Amygdala (tissue), 56 donors: Measurements from ENCODE around the gene C1orf210.

Experiments
- DNase-seq, 56 donors: peaks; one replicate each; lab custom pipeline; 2025; lab: John Stamatoyannopoulos, UW

The C1orf210 gene

DNA sequence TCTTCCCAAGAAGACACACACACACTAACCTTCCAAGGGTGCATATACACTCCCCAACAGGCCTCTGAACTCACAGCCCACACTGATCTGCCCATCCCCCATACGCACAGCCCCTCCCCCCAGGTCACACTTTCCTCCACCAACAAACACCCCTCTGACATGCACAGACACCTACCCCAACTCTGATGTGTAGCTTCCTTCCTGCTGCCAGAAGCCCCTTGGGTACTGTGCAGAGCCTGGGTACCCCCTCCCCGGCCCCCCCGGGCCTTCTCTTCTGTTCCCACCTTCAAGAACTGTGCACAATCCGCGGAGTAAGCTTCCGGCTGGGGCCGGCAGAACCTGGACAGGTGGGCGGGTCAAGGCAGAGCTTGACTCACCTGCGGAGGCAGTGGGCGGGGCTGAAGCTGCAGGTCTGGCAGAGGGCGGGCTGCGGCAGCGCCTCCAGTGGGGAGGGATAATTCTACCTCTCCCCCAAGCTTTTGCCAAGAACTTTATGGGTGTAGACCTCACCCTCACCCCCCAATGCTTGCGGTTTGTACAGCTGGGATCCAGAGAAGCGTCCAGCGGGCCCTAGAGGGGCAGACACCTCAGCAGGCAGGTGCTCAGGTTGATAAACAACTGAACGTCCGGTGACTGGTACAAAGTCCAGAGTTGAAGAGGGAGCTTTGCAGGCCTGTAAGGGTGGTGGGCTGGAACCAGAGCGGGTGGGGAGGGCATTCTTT is at the start of gene C1orf210:
C1orf210 (minus strand) TSS at position 313 of the 722 bp plus-strand sequence. CDS start 2,311 bp downstream, outside the sequence.
- no peak for DNase-seq

DNA sequence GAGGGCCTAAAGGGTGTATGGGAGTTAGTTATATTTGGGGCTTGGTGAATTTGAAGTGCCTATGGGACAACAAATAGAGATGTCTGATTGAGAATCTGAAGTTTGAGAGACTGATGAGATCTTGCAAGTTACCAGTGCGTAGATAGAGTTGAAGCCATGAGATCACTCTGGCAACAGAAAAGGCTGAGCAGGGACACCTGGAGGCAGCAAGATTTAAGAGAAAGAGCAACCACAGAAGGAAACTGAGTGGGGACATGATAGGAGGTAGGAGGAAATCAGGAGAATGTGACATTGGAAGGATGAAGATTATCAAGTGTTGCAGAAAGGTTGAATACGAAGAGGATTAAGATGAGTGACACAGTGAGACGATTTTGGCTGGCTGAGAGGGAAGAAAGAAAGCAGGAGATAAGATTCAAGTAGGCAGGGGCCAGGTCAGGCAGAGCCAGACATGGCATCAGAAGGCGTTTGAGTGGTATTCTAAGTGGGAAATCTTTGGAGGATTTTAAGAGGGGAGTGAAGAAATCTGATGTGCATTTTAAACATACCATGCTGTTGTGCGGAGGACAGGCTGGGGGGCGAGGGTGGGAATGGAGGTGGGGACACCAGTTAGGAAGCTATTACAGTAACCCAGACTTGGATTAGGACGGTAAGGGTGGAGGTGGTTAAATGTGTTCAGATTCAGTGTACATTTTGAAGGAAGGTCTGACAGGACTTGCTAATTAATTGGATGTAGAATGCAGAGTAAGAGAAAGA is 49.2 kb upstream of the C1orf210 start:
- no peak for DNase-seq

DNA sequence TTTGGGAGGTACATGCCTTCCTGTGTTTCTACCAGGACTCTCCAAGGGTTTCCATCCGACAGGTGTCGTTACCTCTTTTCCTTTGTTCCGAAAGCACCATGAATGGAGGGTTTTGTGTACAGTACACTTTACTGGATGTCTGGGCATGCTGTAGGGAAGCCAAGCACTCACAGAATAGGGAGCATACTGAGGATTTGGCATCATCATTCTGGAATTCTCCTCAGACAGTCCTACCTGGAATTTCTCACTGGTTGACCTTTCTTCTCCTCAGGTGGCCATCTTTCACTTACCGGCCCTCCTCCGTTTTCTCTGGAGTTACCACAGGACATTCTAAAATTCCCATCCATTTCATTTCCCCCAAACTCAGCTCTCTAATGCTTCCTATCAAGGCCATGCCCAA is 46.3 kb upstream of the C1orf210 start:
- no peak for DNase-seq

DNA sequence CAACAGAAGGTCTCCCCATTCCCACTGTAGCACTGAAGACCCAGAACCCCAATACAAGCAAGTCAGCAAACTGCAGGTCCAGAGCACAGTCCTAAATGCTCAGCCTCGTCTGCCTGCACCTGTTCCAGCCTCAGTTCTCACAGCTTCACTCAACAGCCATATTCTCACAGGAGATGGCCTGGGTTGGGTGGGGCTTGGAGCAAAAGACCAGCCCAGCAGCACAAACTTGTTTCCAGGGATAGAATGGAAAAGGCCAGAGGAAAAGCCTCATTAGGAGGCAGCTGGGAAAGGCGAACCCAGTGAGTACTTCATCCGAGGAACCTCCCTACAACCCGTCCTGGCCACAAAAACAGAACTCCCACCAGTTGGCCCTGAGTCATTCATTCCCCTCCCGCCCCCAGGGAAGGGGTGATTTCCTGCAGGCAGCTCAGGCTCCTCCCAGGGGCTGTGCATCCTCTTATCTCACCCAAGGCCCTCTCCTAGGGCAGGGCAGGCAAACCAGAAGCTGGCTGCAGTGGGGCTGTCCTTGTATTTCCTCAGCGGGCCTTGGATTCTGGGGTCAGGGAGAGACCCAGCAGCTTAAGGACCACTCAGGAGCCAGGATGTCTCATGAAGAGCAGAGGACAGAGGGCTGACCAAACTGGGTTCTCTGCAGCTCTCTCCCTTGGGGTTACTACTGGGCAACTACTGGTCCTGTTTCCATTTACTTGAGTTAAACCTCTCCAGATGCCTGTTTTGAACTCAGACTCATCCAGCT is 44.8 kb upstream of the C1orf210 start:
- no peak for DNase-seq

DNA sequence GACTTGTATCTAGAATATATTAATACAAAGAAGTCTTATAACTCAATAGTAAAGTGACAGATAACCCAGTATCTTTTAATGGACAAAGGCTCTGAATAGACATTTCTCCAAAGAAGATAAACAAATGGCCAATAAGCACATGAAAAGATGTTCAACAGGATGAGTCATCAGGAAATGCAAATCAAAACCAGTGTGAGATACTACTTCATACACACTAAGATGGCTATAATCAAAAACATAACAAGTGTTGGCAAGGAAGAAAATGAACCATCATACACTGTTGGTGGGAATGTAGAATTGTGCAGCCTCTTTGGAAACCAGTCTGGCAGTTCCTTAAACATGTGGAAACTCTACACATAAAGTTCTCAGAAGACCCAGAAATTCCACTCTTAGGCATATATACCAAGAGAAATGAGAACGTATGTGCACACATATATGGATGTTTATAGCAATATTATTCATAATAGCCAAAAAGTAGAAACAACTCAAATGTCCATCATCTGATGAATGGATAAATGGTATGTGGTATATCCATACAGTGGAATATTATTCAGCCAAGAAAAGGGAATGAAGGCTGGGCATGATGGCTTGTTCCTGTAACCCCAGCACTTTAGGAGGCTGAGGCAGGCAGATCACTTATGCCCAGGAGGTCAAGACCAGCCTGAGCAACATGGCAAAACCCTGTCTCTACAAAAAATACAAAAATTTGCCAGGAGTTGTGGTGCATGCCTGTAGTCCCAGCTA is 42.3 kb upstream of the C1orf210 start:
- DNase-seq, result no peak

DNA sequence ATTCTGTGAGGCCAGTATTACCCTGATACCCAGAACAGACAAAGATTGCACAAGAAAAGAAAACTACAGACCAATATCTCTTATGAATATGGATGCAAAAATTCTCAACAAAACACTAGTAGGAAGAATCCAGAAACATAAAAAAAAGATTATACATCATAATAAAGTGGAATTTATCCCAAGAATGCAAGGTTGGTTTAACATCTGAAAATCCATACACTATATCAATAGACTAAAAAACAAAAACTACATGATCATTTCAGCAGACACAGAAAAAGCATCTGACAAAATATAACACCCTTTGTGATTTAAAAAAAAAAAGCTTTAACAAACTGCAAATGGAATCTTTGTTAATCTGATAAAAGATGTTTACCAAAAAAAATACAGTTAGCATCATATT is 40.0 kb upstream of the C1orf210 start:
- DNase-seq, result no peak

DNA sequence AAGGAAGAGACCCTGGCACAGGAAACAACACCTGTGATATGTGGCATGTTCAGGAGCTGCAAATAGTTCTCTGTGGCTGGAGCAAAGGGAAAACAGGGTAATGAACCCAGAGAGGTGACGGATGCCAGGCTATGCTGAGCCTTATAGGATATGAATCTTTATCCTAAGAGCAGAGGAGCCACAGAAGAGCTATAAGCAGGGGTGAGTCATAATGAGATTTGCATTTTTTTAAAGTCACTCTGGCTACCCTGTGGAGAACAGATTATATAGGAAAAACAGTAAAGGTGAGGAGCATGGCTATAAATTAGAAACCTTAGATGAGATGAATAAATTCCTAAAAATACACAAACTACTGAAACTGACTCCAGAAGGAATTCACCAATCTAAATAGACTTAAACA is 39.4 kb upstream of the C1orf210 start:
- DNase-seq, result no peak

DNA sequence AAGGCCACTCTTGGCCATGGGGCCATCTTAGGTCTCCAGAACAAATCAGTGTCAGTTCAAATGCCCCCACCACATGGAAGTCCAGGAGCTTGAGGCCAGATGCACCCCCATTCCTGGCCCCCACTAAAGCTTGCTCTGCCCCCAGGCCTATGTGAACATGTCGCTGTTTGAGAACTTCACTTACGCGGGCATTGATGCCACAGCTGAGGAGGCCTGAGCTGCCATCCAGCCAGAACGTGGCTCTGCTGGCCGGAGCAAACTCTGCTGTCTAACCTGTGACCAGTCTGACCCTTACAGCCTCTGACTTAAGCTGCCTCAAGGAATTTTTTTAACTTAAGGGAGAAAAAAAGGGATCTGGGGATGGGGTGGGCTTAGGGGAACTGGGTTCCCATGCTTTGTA is 37.1 kb upstream of the C1orf210 start:
- no peak for DNase-seq

DNA sequence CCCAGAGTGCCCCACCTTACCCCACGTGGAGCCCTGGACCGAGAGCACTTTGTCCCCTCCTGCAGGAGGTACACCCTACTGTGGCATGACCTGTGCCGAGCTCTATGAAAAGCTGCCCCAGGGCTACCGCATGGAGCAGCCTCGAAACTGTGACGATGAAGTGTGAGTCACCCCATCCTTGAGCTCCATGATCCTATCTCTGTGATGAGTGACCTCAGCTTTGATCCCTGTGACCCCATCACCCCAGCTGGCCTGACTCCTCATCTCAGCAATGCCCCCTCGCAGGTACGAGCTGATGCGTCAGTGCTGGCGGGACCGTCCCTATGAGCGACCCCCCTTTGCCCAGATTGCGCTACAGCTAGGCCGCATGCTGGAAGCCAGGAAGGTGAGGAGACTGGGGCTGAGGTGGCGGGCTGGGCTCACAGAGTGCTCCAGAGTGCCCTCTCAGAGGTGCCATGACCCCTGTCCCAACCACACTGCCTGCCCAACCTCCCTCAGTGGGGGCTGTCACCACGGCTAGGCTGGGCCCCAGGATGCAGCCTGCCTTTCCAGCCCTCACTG is 36.0 kb upstream of the C1orf210 start:
- DNase-seq, result no peak

DNA sequence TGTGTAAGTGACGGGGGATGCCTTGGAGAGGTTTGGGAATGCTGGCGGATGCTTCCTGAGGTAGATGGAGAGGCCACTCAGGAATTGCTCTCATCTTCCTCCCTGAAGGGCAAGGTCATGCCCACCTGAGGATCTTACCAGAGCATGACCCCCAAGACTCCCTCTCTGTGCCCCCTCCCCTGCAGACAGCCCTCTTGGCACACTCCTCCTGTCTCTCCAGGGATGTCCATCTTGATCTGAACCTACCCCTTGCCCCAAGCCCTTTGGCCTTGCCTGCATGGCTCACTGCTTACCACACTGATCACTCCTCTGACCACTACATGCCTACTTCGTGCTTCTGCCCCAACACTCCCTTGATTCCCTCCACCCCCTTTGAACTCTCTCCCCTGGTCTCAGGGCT is 34.4 kb upstream of the C1orf210 start:
- no peak for DNase-seq

DNA sequence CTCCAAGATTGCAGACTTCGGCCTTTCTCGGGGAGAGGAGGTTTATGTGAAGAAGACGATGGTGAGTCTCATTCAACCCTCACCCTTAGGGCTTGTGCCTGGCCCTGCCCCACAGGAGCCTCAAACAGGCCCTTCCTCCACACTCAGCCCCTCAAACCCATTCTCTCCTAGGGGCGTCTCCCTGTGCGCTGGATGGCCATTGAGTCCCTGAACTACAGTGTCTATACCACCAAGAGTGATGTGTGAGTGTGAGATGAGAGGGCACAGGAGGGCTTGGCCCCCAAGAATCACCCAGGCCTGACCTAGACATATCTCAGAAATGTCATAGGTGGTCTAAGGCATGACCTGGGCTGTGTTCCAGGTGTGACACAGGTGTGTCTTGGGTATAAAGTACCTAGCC is 33.9 kb upstream of the C1orf210 start:
- DNase-seq, result no peak

DNA sequence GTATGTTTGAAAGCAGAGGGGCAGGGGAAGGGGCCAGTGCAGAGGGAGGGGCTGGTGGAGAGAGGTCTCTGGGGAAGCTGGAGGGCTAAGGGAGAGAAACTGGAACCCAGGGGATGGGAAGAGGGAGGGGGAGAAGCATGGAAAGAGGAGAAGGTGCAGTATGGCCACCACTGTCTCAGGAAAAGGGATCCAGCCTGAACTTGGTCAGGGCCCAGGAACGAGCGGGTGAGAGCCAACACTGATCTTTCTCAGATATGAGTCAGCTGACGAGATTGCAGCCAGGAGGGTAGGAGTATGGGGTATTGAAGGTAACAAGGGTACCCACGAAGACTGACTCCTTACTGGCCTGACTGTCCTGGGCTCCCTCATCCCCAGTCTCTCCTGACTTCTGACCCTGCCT is 33.5 kb upstream of the C1orf210 start:
- DNase-seq, result no peak

DNA sequence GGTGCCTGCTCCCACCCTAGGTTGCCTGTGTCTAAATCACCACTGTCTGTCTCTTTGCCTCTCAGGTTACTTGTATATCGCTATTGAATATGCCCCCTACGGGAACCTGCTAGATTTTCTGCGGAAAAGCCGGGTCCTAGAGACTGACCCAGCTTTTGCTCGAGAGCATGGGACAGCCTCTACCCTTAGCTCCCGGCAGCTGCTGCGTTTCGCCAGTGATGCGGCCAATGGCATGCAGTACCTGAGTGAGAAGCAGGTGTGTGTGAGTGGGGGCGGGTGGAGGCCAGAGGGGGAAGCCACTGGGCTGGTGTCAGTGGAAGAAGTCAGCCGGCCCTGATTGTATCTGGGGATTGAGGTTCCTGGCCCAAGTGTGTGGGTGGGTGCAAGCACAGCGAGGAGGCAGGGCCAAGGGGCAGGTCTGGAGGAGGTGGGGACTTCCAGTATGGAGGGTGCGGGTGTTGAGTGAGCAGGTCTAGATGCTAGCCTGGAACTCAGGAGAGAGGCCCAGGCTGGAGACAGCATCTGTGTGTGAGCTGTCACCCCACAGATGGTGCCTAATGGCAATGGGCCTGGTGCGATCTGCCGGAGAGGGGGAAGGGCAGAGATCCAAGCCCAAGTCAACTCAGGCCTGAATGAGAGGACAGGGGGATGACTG is 32.6 kb upstream of the C1orf210 start:
- peak in 44 of 56 donors; percentile 9 to 87 (median 55) for DNase-seq

DNA sequence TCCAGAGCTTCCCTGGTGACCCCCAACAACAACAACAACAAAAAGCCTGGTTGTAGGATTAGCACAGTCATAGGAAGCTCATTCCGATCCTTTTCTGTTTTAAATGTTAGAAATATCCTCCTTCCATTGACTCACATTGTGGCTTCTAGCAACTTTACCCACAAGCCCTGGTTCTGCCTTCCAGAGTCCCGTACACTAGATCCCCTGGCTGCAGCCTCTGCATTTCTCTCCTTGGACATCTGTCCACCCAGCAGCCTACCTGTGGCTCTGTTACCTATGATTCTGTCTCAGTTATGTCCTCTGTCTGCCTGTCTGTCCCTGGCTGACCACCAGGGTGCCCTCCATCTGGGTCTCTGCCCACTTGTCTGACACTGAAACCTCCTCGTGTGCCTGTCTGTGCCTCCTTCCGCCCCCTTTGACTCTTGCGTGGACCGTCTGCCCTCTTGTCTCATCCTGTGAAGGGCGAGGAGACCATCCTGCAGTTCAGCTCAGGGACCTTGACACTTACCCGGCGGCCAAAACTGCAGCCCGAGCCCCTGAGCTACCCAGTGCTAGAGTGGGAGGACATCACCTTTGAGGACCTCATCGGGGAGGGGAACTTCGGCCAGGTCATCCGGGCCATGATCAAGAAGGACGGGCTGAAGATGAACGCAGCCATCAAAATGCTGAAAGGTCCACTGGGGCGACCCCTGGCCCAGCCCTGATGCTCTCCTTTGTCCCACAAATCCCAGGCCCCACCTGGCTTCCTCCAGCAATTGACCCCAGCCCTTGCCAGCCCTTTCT is 31.5 kb upstream of the C1orf210 start:
- no peak for DNase-seq

DNA sequence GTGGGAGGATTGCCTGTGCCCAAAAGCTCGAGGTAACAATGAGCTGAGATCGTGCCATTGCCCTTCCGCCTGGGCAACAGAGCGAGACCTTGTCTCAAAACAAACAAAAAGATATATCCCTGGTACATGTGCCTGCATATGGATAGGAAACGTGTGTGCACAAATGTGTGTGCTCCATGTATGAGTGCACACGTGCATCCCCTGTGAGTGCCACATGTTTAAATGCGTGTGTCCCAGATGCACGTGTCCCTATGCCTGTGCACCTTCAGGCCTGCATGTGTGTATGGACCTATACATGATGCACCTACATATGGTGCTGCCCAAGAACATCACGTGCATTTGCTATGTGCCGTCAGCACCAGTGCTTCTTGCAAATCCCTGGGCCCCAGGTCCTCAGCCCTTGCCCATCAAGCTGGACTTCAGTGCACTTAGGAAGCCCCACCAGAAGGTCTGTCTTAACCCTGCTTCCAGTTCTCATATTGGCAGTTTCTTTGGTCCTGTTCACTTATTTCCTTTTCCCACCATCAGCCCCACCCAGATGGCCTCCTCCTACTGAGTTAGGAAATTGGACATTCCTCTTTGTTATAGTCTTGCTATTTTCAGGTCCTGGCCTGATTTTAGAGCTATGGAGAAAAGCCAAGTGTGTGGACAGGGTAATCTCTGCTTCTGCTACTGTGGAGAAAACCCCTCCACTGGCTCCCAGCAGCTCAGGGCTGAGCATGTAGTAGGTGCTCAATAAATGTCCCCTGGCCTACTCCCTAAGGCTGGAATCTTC is 30.8 kb upstream of the C1orf210 start:
- no peak for DNase-seq

DNA sequence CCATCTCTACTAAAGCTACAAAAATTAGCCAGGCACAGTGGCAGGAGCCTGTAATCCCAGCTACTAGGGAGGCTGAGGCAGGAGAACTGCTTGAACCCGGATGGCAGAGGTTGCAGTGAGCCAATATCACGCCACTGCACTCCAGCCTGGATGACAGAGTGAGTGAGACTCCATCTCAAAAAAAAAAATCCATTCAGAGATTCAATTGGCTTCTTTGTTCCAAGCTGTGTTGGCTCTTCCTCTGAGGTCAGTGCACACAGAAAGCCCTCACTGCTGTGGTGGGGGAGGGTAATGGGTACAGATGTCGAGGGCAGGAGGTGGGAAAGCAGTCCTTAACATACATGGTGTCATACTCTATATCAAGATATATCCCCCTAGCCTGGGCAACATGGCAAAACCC is 30.1 kb upstream of the C1orf210 start:
- DNase-seq, result peak in 29 of 56 donors; percentile 10 to 74 (median 41)

DNA sequence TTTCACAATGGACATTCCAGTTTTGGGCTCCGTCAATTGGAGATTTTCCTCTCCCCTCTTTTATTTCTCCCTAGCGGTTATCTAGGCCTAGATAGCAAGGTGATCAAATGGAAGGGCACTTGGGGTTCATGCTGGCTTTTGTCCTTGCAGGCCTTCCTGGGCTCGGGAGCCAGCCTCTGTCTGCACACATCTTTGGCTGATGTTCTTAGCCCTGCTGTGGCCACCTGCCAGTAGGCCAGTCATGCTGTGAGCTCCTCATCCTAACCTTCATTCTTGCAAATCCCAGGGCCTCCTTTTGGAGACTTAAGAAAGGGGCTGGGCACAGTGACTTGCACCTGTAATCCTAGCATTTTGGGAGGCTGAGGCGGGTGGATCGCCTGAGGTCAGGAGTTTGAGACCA is 28.9 kb upstream of the C1orf210 start:
- no peak for DNase-seq

DNA sequence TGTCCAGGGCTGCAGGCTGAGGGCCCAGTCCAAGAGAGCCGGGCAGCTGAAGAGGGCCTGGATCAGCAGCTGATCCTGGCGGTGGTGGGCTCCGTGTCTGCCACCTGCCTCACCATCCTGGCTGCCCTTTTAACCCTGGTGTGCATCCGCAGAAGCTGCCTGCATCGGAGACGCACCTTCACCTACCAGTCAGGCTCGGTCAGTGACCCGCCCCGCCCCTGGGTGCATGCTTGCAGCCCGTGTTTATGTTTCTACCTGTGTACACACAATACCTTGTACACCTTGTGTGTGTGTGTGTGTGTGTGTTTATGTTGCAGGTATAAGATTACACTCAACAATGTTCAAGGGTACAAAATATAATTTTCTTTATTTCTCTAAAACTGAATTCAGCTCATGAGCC is 28.4 kb upstream of the C1orf210 start:
- no peak for DNase-seq
